NCI-H2196 treated with DMSO at 0.1 percent for 48 hours (cell line): ENCODE measurements around the gene DHRS11.

ENCODE experiments used
- DNase-seq: peaks from one replicate; lab custom pipeline; 2025; ENCODE audit not compliant: unreplicated experiment; lab: John Stamatoyannopoulos, UW

The DHRS11 gene

DNA sequence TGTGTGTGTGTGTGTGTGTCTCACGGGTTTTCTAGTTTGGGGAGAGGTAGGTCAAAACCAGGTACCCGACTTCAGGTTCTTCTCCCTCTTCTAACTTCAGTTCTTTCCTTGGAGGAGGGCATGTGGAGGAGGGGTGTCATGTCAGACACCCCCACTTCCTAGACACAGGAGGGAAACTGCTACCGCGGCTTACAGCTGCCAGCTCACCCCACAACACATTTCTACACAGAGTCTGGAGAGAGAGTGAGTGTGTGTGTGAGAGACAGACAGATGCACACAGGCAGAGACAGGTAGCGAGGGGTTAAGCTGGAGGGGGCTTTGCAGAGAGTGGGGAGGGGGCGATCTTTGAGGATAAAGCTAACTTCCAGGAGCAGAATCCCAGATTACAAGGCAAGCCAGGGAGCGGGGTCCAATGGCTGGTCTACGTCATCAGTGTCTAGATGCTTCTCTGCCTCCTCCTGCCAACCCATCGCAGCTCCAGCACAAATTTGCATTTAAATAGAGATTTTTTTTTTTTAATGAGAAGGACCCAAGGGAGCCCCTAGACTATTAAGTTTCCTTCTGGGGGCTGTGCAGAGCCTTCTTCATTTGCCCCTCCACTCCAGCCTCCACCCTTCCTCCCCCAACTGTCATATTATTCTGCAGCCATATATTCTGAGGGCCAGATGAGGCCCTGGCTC, 58.6 kb downstream of the DHRS11 start:
- no peak for DNase-seq
